Breast epithelium (tissue), 4 donors: ENCODE results near the gene PFKFB3. TPM values are rescaled to one million over a fixed set of nuclear protein-coding genes. Genes with fewer than 3 reads are reported as not detected.
"Not testable (repeated sequence)": the region's sequence is repeated elsewhere in the genome, so short reads cannot be mapped to it uniquely, and the experiment has no call there.

Experiments
- DNase-seq, 2 donors: peaks; one replicate each; pipeline ENCODE4 v3.0.0-alpha.2; 2019; ENCODE audit warnings: low spot score in 2 of 2
- H3K27ac ChIP-seq, 2 donors: fragments of 200-600 bp; sonication (generic) in 1 of 2; one replicate each; pipeline ENCODE4 v1.5.1; 2016 to 2019; ENCODE audit warnings: mild to moderate bottlenecking in 1 of 2
- H3K27me3 ChIP-seq, 2 donors: fragments of 200-600 bp; sonication (generic) in 1 of 2; one replicate each; pipeline versions ENCODE4 v1.5.1 to v1.6.0; 2017 to 2019; ENCODE audit warnings: control low read depth in 1 of 2, mild to moderate bottlenecking in 1 of 2
- H3K36me3 ChIP-seq: fragments of 200-600 bp; one replicate; pipeline ENCODE4 v1.5.1; 2019
- H3K4me1 ChIP-seq, 2 donors: fragments of 200-600 bp; sonication (generic); one replicate each; pipeline ENCODE4 v1.5.1; 2016 to 2019; ENCODE audit warnings: control low read depth in 1 of 2
- H3K4me3 ChIP-seq, 3 donors: fragments of 200-600 bp; sonication (generic); 1 replicate in 2 of 3; 2 replicates in 1 of 3; pipeline ENCODE4 v1.5.1; 2016 to 2019; ENCODE audit warnings: mild to moderate bottlenecking in 3 of 3, moderate library complexity in 2 of 3
- H3K9me3 ChIP-seq, 2 donors: fragments of 200-600 bp; sonication (generic) in 1 of 2; one replicate each; pipeline ENCODE4 v1.5.1; 2016 to 2019; ENCODE audit warnings: control low read depth in 1 of 2
- CTCF ChIP-seq, 3 donors: fragments of 450-650 bp; IDR thresholded peaks; one replicate each; pipeline ENCODE4 v1.5.1; 2016 to 2017; ENCODE audit warnings: antibody characterized with exemption in 3 of 3, mild to moderate bottlenecking in 3 of 3, moderate library complexity in 3 of 3
- POLR2A ChIP-seq: fragments of 450-650 bp; IDR thresholded peaks from one replicate; pipeline ENCODE4 v1.6.1; 2016; ENCODE audit warnings: antibody characterized with exemption, mild to moderate bottlenecking, moderate library complexity
- POLR2AphosphoS5 ChIP-seq, 3 donors: sonication (generic); formaldehyde crosslinking; IDR thresholded peaks; one replicate each; pipeline ENCODE4 v1.6.1; 2017; ENCODE audit warnings: antibody characterized with exemption in 3 of 3
- intact Hi-C: fragments of 100-400 bp; cut with DNase I; formaldehyde crosslinking; loops from one replicate; pipeline ENCODE4 v1.15.1; 2023; ENCODE audit warnings: low total_unique reads
- total RNA-seq, 3 donors: library from RNA; depleted of rRNA; stranded (reverse); fragments of >200 nt; gene quantifications; one replicate each; pipeline ENCODE4 v1.1.0, GENCODE V29; 2016

The PFKFB3 gene
- total RNA-seq, 3 donors from 2014 or later = 94.8 to 240 (median 144) TPM

DNA sequence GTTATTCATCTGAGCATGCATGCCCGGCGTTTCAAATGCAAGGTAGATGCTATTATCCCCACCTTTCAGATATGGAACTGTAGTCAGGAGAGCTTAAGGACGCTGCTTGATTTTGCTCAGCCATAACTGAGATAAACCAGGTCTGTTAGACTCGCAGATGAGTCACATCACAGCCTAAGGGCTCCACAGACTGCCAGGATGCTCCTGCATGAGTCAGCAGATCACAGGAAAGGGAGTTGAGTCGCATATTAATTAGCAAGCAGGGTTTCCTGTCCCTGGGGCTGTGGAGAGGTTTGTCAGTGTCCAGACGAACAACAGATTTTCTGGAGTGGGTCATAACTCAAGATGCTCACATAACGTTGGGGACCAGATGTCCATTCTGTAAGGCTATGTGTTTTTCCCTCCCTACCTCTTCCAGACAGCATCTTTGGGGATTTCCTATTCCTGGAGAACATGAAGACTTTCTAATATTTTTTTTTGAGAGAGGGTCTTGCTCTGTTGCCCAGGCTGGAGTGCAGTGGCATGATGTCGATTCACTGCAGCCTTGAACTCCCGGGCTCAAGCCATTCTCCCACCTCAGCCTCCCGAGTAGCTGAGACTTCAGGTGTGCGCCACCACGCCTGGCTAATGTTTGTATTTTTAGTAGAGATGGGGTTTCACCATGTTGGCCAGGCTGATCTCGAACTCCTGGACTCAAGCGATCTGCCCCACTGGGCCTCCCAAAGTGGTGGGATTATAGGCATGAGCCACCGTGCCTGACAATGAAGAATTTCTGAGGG, 36.7 kb downstream of the PFKFB3 start:
- no peaks in the 10 kb centered on the region for H3K9me3 ChIP-seq
- H3K4me1 ChIP-seq = peaks cover 0 to 4% of the 10 kb centered on the region in 2 donors
- intact Hi-C loops = no loop called here
- no peak overlapping the region for H3K4me3 ChIP-seq
- H3K27me3 ChIP-seq = no peaks in the 10 kb centered on the region
- H3K27ac ChIP-seq = peak overlapping the region; percentile 4 to 59
- no peaks in the 10 kb centered on the region for H3K36me3 ChIP-seq
- DNase-seq = peak; percentile 81 to 90
- peak in 2 of 3 donors; percentile 43 to 49 for TF ChIP-seq POLR2AphosphoS5 (IDR thresholded peaks at IDR 0.05)
- no peak for TF ChIP-seq POLR2A

- Histone ChIP-seq H3K27me3 (no peaks in the 10 kb centered on the region), H3K27ac (no peak overlapping the region), H3K9me3 (no peaks in the 10 kb centered on the region), H3K36me3 (no peaks in the 10 kb centered on the region), H3K4me3 (no peak overlapping the region), H3K4me1 (peaks cover 0 to 4% of the 10 kb centered on the region in 2 donors)
- TF ChIP-seq POLR2AphosphoS5 (IDR thresholded peaks at IDR 0.05) = no peak
- no peak for TF ChIP-seq CTCF (IDR thresholded peaks at IDR 0.05)
- no peak for TF ChIP-seq POLR2A
- intact Hi-C loops = no loop called here
- no peak for DNase-seq
Observed at GRCh38 chr10:6240254-6240653, 37.5 kb downstream of the PFKFB3 start.

GRCh38 chr10:6242089-6242488, 39.4 kb downstream of the PFKFB3 start:
- peaks cover 0 to 4% of the 10 kb centered on the region in 2 donors for H3K4me1 ChIP-seq
- no peaks in the 10 kb centered on the region for H3K27me3 ChIP-seq
- no peaks in the 10 kb centered on the region for H3K36me3 ChIP-seq
- no peaks in the 10 kb centered on the region for H3K9me3 ChIP-seq
- intact Hi-C loops = loop anchor here (2.0 kb wide), 1 partner anchor 15 kb away; no protein-coding TSS in a partner anchor
- TF ChIP-seq POLR2AphosphoS5 (IDR thresholded peaks at IDR 0.05) = no peak
- TF ChIP-seq POLR2A = no peak
- no peak for TF ChIP-seq CTCF (IDR thresholded peaks at IDR 0.05)
- no peak for DNase-seq
- no peak overlapping the region for H3K27ac ChIP-seq
- no peak overlapping the region for H3K4me3 ChIP-seq

DNA sequence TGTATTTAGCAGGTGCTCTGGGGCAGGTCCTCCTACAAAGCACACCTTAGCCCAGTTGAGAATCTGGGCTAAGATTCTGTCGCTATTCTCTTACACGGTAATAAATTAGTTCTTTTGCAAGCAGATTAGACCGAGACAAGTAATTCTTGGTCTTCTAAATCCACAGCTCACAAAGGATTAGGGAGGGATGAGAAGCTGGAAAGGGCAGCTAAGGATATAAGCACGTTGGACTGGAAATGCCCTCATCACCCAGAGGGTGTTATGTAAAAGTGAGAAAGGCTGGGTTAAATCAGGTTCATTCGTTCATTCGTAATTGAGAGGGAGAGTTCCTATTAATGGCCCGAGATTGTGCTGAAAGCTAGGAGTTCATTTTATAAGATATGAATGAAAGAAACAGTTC, 41.8 kb downstream of the PFKFB3 start:
- Histone ChIP-seq H3K4me1 (no peaks in the 10 kb centered on the region), H3K36me3 (no peaks in the 10 kb centered on the region), H3K27ac (no peak overlapping the region), H3K4me3 (no peak overlapping the region), H3K27me3 (no peaks in the 10 kb centered on the region), H3K9me3 (no peaks in the 10 kb centered on the region)
- intact Hi-C loops = no loop called here
- no peak for DNase-seq
- TF ChIP-seq CTCF (IDR thresholded peaks at IDR 0.05) = no peak
- no peak for TF ChIP-seq POLR2A
- TF ChIP-seq POLR2AphosphoS5 (IDR thresholded peaks at IDR 0.05) = no peak

DNA sequence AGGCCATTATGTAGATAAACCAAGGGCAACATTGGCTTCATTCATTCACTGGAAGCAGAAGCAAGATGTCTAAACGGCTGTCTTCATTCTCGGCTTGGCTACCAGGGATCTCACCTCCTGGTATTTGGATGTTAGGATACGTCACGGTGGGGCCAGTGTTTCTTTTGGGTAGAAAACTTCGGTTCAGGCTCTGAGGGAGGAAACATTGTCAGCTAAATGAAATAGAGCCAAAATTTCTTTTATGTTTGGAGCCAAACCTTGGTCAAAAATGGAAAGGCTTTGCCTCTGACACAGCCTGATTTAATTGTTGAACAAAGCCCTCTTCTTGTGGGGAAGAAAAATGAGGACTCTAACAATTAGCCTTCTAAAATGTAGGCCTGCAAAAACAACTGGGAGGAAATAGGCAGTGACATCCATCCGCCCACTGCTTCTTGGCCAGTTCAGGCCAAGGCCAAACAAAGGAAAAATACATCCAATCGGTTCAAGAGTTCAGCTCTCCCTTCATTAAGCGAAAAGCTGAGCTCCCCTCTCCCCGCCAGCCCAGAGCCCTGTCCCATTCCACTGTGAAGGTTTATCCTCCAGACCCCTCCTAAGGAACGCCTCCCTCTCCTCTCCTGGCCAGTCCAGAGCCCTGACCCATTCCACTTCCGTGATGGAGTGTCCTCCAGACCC, 44.4 kb downstream of the PFKFB3 start:
- Histone ChIP-seq H3K4me1 (no peaks in the 10 kb centered on the region), H3K27me3 (no peaks in the 10 kb centered on the region), H3K4me3 (no peak overlapping the region), H3K36me3 (no peaks in the 10 kb centered on the region), H3K27ac (peak overlapping the region; percentile 79), H3K9me3 (no peaks in the 10 kb centered on the region)
- intact Hi-C loops = no loop called here
- DNase-seq = no peak
- TF ChIP-seq CTCF (IDR thresholded peaks at IDR 0.05) (no peak), POLR2A (no peak), POLR2AphosphoS5 (IDR thresholded peaks at IDR 0.05) (no peak)

DNA sequence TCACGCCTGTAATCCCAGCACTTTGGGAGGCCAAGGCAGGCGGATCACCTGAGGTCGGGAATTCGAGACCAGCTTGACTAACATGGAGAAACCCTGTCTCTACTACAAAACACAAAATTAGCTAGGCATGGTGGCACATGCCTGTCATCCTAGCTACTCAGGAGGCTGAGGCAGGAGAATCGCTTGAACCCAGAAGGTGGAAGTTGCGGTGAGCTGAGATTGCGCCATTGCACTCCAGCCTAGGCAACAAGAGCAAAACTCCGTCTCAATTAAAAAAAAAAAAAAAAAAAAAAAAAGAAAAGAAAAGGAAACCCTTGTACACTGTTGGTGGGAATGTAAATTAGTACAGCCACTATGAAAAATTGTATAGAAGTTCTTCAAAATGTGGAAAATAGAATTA, 46.2 kb downstream of the PFKFB3 start:
- H3K4me3 ChIP-seq, H3K27ac ChIP-seq, H3K36me3 ChIP-seq, H3K4me1 ChIP-seq, intact Hi-C loops, H3K27me3 ChIP-seq, DNase-seq, H3K9me3 ChIP-seq: not testable (repeated sequence)
